Fibroblast of the aortic adventitia (primary cell): ENCODE data around the gene AMPH. TPM values are rescaled to one million over a fixed set of nuclear protein-coding genes. Genes with fewer than 3 reads are reported as not detected.
A peak's percentile ranks its signal among the peaks of the same experiment; 100 is the strongest.

Source experiments
- DNase-seq: peaks from one replicate; pipeline ENCODE4 v3.0.0-alpha.2; 2010; ENCODE audit warnings: low read depth
- H3K4me3 ChIP-seq: 2 replicates; pipeline ENCODE4 v1.5.1; 2011; ENCODE audit warnings: low read depth, mild to moderate bottlenecking, control low read depth, low read length, moderate library complexity
- total RNA-seq: library from RNA; depleted of rRNA; stranded (reverse); fragments of >200 nt; gene quantifications from 2 replicates; pipeline ENCODE4 v1.2.3, GENCODE V29; 2012; ENCODE audit warnings: low replicate concordance
- TF ChIP-seq, protein P1 (sequence below): IDR thresholded peaks from 2 replicates; pipeline ENCODE4 v1.5.1; 2011; ENCODE audit warnings: mild to moderate bottlenecking, low read length, control low read depth, inconsistent platforms; ENCODE audit not compliant: insufficient read depth

Gene AMPH
- total RNA-seq, 1 donor: 2.4 TPM

DNA sequence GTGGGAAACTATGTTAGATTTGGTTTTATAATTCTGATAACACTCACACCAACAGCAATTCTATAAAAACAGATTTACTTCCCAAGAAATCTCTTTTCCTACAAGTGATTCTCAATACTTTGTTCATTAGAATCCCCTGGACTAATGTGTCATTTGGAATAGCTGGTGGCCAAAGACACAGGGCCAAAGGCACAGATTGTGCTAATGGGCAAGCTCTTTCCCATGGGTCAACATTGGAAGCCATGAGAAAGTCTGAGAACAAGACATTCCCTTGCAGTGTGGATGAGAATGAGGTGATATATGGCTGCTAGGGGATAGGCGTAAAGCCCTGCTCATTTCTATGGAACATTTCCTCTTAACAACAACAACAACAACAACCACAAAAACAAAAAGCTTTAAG is 153.8 kb downstream of the AMPH start:
- H3K4me3 ChIP-seq: no peak overlapping the region
- no peak for DNase-seq
- TF ChIP-seq, protein P1, sequence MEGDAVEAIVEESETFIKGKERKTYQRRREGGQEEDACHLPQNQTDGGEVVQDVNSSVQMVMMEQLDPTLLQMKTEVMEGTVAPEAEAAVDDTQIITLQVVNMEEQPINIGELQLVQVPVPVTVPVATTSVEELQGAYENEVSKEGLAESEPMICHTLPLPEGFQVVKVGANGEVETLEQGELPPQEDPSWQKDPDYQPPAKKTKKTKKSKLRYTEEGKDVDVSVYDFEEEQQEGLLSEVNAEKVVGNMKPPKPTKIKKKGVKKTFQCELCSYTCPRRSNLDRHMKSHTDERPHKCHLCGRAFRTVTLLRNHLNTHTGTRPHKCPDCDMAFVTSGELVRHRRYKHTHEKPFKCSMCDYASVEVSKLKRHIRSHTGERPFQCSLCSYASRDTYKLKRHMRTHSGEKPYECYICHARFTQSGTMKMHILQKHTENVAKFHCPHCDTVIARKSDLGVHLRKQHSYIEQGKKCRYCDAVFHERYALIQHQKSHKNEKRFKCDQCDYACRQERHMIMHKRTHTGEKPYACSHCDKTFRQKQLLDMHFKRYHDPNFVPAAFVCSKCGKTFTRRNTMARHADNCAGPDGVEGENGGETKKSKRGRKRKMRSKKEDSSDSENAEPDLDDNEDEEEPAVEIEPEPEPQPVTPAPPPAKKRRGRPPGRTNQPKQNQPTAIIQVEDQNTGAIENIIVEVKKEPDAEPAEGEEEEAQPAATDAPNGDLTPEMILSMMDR: no peak

DNA sequence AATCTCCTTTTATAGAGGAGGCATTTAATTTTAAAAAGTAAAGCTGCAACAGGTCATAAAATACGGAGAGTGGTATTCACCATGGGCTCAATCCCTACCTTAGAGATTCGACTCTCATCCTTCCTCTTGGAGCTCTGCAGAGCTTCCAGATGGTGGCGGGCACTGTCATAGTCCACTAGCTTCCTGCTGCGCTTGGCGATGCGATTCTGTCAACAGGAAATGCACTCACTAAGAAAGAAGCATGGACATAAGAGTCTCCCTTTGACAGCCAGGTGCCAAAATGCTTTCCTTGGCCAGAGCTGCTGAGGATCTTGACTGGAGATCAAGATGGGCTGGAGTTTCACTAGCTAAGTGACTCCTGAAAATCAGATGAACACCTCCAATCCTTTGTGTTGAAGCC is 154.4 kb downstream of the AMPH start:
- no peak overlapping the region for H3K4me3 ChIP-seq
- TF ChIP-seq, protein P1: no peak
- DNase-seq: no peak

DNA sequence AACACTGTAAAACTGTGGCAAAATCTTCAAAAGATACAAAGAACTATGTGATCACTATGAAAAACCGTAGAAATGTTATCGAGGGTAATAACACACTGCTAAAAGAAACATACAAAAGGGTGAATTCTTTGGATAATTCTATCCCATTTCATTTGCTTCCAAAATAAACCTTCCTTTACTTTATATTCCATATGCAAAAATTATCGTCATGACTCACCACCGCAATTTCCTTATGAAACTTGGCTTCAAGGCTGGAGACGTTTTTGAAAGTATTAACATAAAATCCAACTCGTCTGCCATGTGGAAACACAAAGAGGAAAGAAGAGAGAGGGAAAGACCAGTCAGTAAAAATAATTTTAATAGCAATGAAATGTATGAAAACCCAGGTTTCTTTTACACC is 165.2 kb downstream of the AMPH start:
- DNase-seq: peak; percentile 48
- TF ChIP-seq, protein P1: no peak
- H3K4me3 ChIP-seq: no peak overlapping the region

DNA sequence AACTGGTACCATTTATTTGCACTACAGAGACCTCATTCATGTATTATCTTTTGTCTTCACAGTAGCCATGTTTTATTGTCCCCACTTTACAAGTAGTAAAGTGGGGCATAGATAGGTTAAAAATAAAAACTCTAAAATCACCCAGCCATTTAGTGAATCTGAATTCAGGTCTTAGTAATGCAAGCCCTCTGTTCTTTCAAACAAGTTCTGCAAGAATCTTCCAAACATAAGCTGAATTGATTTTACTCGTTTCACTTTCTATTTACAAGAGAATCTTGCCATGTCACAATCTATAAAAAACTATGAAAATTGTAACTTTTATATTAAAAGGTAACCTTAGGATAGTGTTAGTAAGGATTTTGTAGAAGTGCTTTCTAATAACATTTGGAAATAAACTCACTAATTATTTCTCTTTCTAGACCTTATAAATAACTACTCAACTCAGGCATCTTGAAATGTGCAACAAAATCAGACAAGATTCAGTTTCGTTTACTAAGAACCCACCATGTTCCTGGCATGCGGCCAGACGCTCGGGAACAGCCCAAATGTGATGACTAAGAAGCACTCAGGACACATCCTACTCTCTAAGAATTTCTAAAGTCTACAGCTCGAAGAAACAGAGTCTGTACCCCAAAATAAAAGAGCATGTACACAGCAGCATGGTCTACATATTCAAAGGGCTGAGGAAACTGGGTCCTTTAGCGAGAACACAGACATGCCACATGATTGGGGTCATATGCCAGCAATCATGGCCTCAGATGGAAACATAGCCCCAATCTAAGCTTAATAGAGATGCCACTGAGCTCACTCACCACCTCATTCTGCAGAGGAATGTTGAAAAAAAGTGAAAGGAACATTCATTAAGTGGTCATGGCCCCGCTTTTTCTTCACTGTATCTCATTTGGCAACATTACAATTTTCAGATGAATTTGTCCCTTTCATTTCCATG is 167.6 kb downstream of the AMPH start:
- DNase-seq: peak; percentile 43
- TF ChIP-seq, protein P1: no peak
- H3K4me3 ChIP-seq: no peak overlapping the region

DNA sequence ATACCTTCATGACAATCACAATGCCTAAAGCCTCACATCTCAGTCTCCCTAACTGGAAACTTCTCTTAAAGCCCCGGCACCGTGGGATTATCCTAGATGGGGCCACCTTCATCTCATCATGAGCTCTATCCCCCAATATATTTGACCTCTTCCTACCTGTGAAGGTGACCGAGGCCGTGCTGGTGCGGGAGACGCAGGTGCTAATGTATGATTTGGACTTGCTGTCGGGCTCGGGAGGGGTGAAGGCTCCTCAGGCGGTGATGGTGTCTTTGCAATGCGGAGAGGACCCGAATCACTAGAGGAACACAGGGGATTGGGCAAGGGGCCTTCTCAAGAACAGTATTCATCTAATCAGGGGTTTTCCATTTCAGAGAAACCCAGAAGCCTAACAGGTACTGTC is 168.4 kb downstream of the AMPH start:
- TF ChIP-seq, protein P1: no peak
- no peak for DNase-seq
- H3K4me3 ChIP-seq: no peak overlapping the region

DNA sequence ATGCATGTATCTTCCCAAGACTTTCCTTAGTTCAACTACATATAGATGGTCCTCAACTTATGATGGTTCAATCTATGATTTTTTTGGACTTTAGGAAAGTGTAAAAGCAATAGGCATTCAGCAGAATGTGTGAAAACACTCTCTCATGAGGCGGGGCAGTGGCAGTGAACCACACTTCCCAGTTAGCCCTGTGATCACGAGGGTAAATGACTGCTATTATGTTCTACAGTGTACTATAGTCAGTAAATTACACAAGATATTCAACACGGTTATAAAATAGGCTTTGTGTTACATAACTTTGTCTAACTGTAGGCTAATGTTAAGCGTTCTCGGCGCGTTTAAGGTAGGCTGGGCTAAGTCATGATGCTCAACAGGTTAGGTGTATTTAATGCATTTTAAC is 169.3 kb downstream of the AMPH start:
- no peak overlapping the region for H3K4me3 ChIP-seq
- TF ChIP-seq, protein P1: no peak
- no peak for DNase-seq
